Hepatocyte (in vitro differentiated cells): ENCODE results near the gene MITF.

ENCODE experiments used
- EZH2 ChIP-seq: fragments of 200-600 bp; sonication (generic); IDR thresholded peaks from 2 replicates; pipeline ENCODE4 v1.6.1; 2016; ENCODE audit warnings: antibody characterized with exemption, mild to moderate bottlenecking, borderline replicate concordance
- EZH2phosphoT487 ChIP-seq: fragments of 200-600 bp; sonication (generic); IDR thresholded peaks from one replicate; pipeline ENCODE4 v1.6.1; 2018; ENCODE audit warnings: antibody characterized with exemption, mild to moderate bottlenecking, low read depth, moderate library complexity; ENCODE audit not compliant: unreplicated experiment, severe bottlenecking
- TF ChIP-seq, protein P1 (sequence below): fragments of 200-600 bp; sonication (generic); IDR thresholded peaks from 2 replicates; pipeline ENCODE4 v1.5.1; 2016; ENCODE audit warnings: antibody characterized with exemption, mild to moderate bottlenecking; ENCODE audit not compliant: poor library complexity

DNA sequence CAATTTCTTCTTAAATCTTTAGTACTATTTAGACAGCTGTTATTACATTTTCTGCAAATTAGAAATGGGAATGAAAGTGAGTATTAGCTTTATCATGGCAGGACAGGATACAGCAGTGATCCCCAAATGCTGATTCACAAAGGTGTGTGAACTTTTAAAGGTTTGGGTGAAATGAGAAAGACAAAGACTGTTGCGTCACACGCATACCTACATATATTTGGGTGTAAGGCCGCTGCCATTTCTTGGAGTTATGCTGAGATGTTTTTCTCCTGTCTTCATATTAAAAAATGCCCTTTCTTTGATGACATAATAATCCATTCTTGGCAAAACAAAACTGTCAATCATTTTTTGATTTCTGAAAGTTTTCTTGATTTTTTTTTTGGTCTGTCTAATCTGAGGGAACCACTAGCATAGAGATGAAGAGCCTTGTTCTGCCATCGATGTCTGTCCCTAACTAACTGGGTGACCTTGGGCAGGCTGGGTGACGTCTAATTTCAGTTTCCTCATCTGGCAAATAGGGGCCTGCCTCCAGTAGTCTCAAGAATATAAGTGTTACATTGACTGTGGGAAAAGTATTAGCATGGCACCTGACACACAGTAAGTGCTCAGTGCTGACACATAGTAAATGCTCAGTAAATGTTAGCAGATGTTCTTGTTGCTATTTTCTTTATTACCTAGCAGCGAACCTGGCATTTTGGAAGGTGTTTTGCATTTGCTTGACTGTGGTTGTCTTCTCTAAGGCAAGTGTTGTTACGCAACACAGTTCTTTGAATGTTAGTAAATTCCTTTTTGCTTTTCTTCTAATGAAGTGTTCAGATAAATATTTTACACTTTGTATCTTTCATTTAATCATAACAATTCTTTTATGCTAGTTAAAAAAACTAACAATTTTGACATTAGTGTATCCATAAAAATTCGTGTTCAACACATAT is 5.0 kb downstream of the MITF start:
- TF ChIP-seq, protein P1, sequence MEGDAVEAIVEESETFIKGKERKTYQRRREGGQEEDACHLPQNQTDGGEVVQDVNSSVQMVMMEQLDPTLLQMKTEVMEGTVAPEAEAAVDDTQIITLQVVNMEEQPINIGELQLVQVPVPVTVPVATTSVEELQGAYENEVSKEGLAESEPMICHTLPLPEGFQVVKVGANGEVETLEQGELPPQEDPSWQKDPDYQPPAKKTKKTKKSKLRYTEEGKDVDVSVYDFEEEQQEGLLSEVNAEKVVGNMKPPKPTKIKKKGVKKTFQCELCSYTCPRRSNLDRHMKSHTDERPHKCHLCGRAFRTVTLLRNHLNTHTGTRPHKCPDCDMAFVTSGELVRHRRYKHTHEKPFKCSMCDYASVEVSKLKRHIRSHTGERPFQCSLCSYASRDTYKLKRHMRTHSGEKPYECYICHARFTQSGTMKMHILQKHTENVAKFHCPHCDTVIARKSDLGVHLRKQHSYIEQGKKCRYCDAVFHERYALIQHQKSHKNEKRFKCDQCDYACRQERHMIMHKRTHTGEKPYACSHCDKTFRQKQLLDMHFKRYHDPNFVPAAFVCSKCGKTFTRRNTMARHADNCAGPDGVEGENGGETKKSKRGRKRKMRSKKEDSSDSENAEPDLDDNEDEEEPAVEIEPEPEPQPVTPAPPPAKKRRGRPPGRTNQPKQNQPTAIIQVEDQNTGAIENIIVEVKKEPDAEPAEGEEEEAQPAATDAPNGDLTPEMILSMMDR = no peak
- no peak for TF ChIP-seq EZH2
- no peak for TF ChIP-seq EZH2phosphoT487
